H1 (cell line): ENCODE results near the gene WFDC8. TPM values are rescaled to one million over a fixed set of nuclear protein-coding genes. Genes with fewer than 3 reads are reported as not detected.

Source experiments
- CTCF ChIA-PET: fragments of 300-600 bp; sonication (Branson Sonifier 250); formaldehyde crosslinking; loops from one replicate; lab custom pipeline; 2021; ENCODE audit not compliant: partially characterized antibody; lab: Charles Lee
- POLR2A ChIA-PET: fragments of 300-600 bp; sonication (Branson Sonifier 250); formaldehyde crosslinking; loops from one replicate; lab custom pipeline; 2021; ENCODE audit warnings: inconsistent platforms; ENCODE audit not compliant: partially characterized antibody; lab: Charles Lee
- DNase-seq, 2 experiments: peaks; one replicate each; pipeline versions ENCODE4 v3.0.0 to v3.0.0-alpha.2; 2010 to 2022; ENCODE audit warnings: low spot score in 2 of 2, low read depth in 1 of 2, mixed read lengths in 1 of 2
- FAIRE-seq: peaks from 2 replicates; lab custom pipeline; 2011; peaks lifted over from hg19 to GRCh38; lab: Jason Lieb, UNC
- H2AFZ ChIP-seq: 2 replicates; pipeline ENCODE4 v1.8.1; 2012; ENCODE audit warnings: low read length, inconsistent platforms
- H2AK5ac ChIP-seq: 2 replicates; pipeline ENCODE4 v1.6.1; 2013; ENCODE audit warnings: low read depth, low read length
- H2BK120ac ChIP-seq: replicated peaks from 2 replicates; pipeline ENCODE3; 2013; ENCODE audit warnings: low read depth, low read length, inconsistent platforms
- H2BK12ac ChIP-seq: 2 replicates; pipeline ENCODE4 v1.6.1; 2013; ENCODE audit warnings: low read depth, low read length
- H2BK15ac ChIP-seq: 2 replicates; pipeline ENCODE4 v1.6.1; 2013; ENCODE audit warnings: low read length
- H2BK20ac ChIP-seq: 2 replicates; pipeline ENCODE4 v1.6.1; 2013; ENCODE audit warnings: low read length
- H2BK5ac ChIP-seq: 2 replicates; pipeline ENCODE4 v1.6.1; 2013; ENCODE audit warnings: low read depth, low read length
- H3K14ac ChIP-seq: 2 replicates; pipeline ENCODE4 v1.6.1; 2013; ENCODE audit warnings: inconsistent platforms; ENCODE audit not compliant: insufficient read length
- H3K18ac ChIP-seq: 2 replicates; pipeline ENCODE4 v1.6.1; 2013; ENCODE audit warnings: low read length; ENCODE audit errors: extremely low read depth
- H3K23ac ChIP-seq: 2 replicates; pipeline ENCODE4 v1.6.1; 2013; ENCODE audit warnings: inconsistent platforms; ENCODE audit not compliant: insufficient read length
- H3K23me2 ChIP-seq: 2 replicates; pipeline ENCODE4 v1.6.1; 2013; ENCODE audit warnings: low read depth, low read length
- H3K27ac ChIP-seq: 2 replicates; pipeline ENCODE4 v1.6.1; 2011; ENCODE audit warnings: low read depth, low read length, inconsistent platforms
- H3K27me3 ChIP-seq, 4 experiments: replicated peaks in 1 of 4; 1 replicate in 1 of 4; 2 replicates in 3 of 4; pipeline versions ENCODE4 v1.6.1 to v1.8.1; 2011 to 2013; ENCODE audit warnings: low read length in 3 of 4, mild to moderate bottlenecking in 3 of 4, inconsistent platforms in 2 of 4, mixed read lengths in 2 of 4, moderate library complexity in 1 of 4; ENCODE audit not compliant: control insufficient read depth in 3 of 4, insufficient read depth in 3 of 4; ENCODE audit errors: extremely low read depth in 1 of 4
- H3K36me3 ChIP-seq, 4 experiments: 2 replicates each; pipeline versions ENCODE4 v1.6.1 to v1.8.1; 2011 to 2013; ENCODE audit warnings: mild to moderate bottlenecking in 4 of 4, low read length in 3 of 4, moderate library complexity in 2 of 4, control low read depth in 1 of 4, inconsistent platforms in 1 of 4; ENCODE audit not compliant: insufficient read depth in 4 of 4, control insufficient read depth in 2 of 4
- H3K4ac ChIP-seq: replicated peaks from 2 replicates; pipeline ENCODE3; 2013; ENCODE audit warnings: low read length, low read depth, mixed read lengths, inconsistent platforms; ENCODE audit not compliant: insufficient read length
- H3K4me1 ChIP-seq, 4 experiments: replicated peaks in 1 of 4; 1 replicate in 1 of 4; 2 replicates in 3 of 4; pipeline versions ENCODE4 v1.6.1 to v1.8.1; 2011 to 2013; ENCODE audit warnings: low read length in 3 of 4, inconsistent platforms in 2 of 4, mixed read lengths in 1 of 4; ENCODE audit not compliant: insufficient read depth in 4 of 4, control insufficient read depth in 3 of 4
- H3K4me2 ChIP-seq, 2 experiments: 2 replicates each; pipeline versions ENCODE4 v1.6.1 to v1.8.1; 2011 to 2013; ENCODE audit warnings: low read depth in 2 of 2, low read length in 2 of 2, control low read depth in 1 of 2, inconsistent platforms in 1 of 2, mild to moderate bottlenecking in 1 of 2; ENCODE audit not compliant: insufficient read depth in 1 of 2
- H3K4me3 ChIP-seq, 4 experiments: fragments of 200-600, 300-600 bp in 1 of 4; sonication (generic), shearing (Covaris generic), sonication (Bioruptor Twin) in 1 of 4; 2 replicates each; pipeline versions ENCODE4 v1.5.1 to v1.8.1; 2011 to 2016; ENCODE audit warnings: low read length in 4 of 4, low read depth in 3 of 4, control low read depth in 2 of 4, inconsistent platforms in 2 of 4, mild to moderate bottlenecking in 2 of 4, mixed read lengths in 1 of 4, moderate library complexity in 1 of 4; ENCODE audit not compliant: insufficient read depth in 2 of 4; ENCODE audit errors: extremely low read depth in 1 of 4
- H3K56ac ChIP-seq: replicated peaks from 2 replicates; pipeline ENCODE3; 2013; ENCODE audit warnings: low read depth, mild to moderate bottlenecking, mixed read lengths, low read length, inconsistent platforms; ENCODE audit not compliant: insufficient read length
- H3K79me1 ChIP-seq: 2 replicates; pipeline ENCODE4 v1.6.1; 2013; ENCODE audit warnings: low read depth, low read length, control low read depth
- H3K79me2 ChIP-seq, 2 experiments: 2 replicates each; pipeline versions ENCODE4 v1.6.1 to v1.8.1; 2012 to 2013; ENCODE audit warnings: low read length in 2 of 2, mild to moderate bottlenecking in 2 of 2, inconsistent platforms in 1 of 2; ENCODE audit not compliant: insufficient read depth in 2 of 2, control insufficient read depth in 1 of 2
- H3K9ac ChIP-seq, 4 experiments: replicated peaks in 1 of 4; 1 replicate in 1 of 4; 2 replicates in 3 of 4; pipeline versions ENCODE4 v1.6.1 to v1.8.1; 2011 to 2013; ENCODE audit warnings: low read depth in 3 of 4, low read length in 3 of 4, control low read depth in 2 of 4, mild to moderate bottlenecking in 2 of 4, moderate library complexity in 2 of 4, inconsistent platforms in 1 of 4; ENCODE audit errors: extremely low read depth in 1 of 4
- H3K9me3 ChIP-seq, 2 experiments: 2 replicates each; pipeline versions ENCODE4 v1.6.1 to v1.8.1; 2012 to 2013; ENCODE audit warnings: mild to moderate bottlenecking in 2 of 2, moderate library complexity in 2 of 2, control low read depth in 1 of 2, inconsistent platforms in 1 of 2, low read depth in 1 of 2, low read length in 1 of 2, mixed read lengths in 1 of 2; ENCODE audit not compliant: insufficient read depth in 2 of 2
- H4K20me1 ChIP-seq, 2 experiments: replicated peaks in 1 of 2; 2 replicates each; pipeline versions ENCODE3 to v1.8.1; 2011 to 2013; ENCODE audit warnings: inconsistent platforms in 2 of 2, low read length in 2 of 2, mild to moderate bottlenecking in 1 of 2; ENCODE audit not compliant: insufficient read depth in 2 of 2, control insufficient read depth in 1 of 2
- H4K5ac ChIP-seq: 2 replicates; pipeline ENCODE4 v1.6.1; 2013; ENCODE audit warnings: low read length, low read depth, mixed read lengths, inconsistent platforms; ENCODE audit not compliant: insufficient read length
- H4K8ac ChIP-seq: 2 replicates; pipeline ENCODE4 v1.8.0; 2013; ENCODE audit warnings: mild to moderate bottlenecking, moderate library complexity, low read length, inconsistent platforms; ENCODE audit not compliant: insufficient read depth; ENCODE audit errors: extremely low read depth
- H4K91ac ChIP-seq: replicated peaks from 2 replicates; pipeline ENCODE3; 2013; ENCODE audit warnings: low read length, mixed read lengths, inconsistent platforms; ENCODE audit not compliant: insufficient read length
- ASH2L ChIP-seq: fragments of 200-600, 300-600 bp; sonication (generic); IDR thresholded peaks from one replicate; pipeline ENCODE4 v1.7.1; 2017; ENCODE audit warnings: low read length
- CBX5 ChIP-seq: fragments of 300-800, 300-1000 bp; sonication (generic); IDR thresholded peaks from 2 replicates; pipeline ENCODE4 v1.7.1; 2016; ENCODE audit warnings: antibody characterized with exemption, low read length, low read depth
- EP300 ChIP-seq, 2 experiments: IDR thresholded peaks; 1 replicate in 1 of 2; 2 replicates in 1 of 2; pipeline ENCODE4 v1.6.1; 2011 to 2012; ENCODE audit warnings: low read depth in 2 of 2, low read length in 2 of 2, mild to moderate bottlenecking in 2 of 2, borderline replicate concordance in 1 of 2, inconsistent platforms in 1 of 2, moderate library complexity in 1 of 2
- GTF2F1 ChIP-seq: IDR thresholded peaks from 2 replicates; pipeline ENCODE4 v1.6.1; 2012; ENCODE audit warnings: low read depth, low read length, improper control_type of control experiment, borderline replicate concordance
- HDAC2 ChIP-seq, 2 experiments: fragments of 300-600 bp in 1 of 2; sonication (generic) in 1 of 2; IDR thresholded peaks; 2 replicates each; pipeline ENCODE4 v1.6.1; 2011 to 2012; ENCODE audit warnings: low read depth in 2 of 2, low read length in 2 of 2, mild to moderate bottlenecking in 2 of 2, moderate library complexity in 2 of 2, borderline replicate concordance in 1 of 2, inconsistent platforms in 1 of 2
- JUND ChIP-seq: IDR thresholded peaks from 2 replicates; pipeline ENCODE4 v1.6.1; 2011; ENCODE audit warnings: mild to moderate bottlenecking, improper control_type of control experiment, low read length
- KDM1A ChIP-seq: fragments of 200-600, 300-600 bp; sonication (generic); IDR thresholded peaks from 2 replicates; pipeline ENCODE4 v1.7.1; 2016; ENCODE audit warnings: mild to moderate bottlenecking, low read length, borderline replicate concordance
- KDM4A ChIP-seq: IDR thresholded peaks from one replicate; pipeline ENCODE4 v1.7.1; 2012; ENCODE audit warnings: low read depth, mild to moderate bottlenecking, moderate library complexity, low read length, inconsistent platforms; ENCODE audit not compliant: severe bottlenecking
- KDM5A ChIP-seq: fragments of 200-600 bp; IDR thresholded peaks from 2 replicates; pipeline ENCODE4 v1.7.1; 2012; ENCODE audit warnings: mild to moderate bottlenecking, low read length, inconsistent platforms, mixed read lengths
- POLR2A ChIP-seq, 2 experiments: IDR thresholded peaks; 1 replicate in 1 of 2; 2 replicates in 1 of 2; pipeline ENCODE4 v1.6.1; 2011; ENCODE audit warnings: low read depth in 2 of 2, low read length in 2 of 2, mild to moderate bottlenecking in 2 of 2; ENCODE audit errors: control extremely low read depth in 1 of 2
- POU5F1 ChIP-seq: IDR thresholded peaks from 2 replicates; pipeline ENCODE4 v1.6.1; 2011; ENCODE audit warnings: low read depth, mild to moderate bottlenecking, low read length, moderate library complexity
- RBBP5 ChIP-seq: IDR thresholded peaks from 2 replicates; pipeline ENCODE4 v1.7.1; 2012; ENCODE audit warnings: low read depth, mild to moderate bottlenecking, inconsistent platforms, low read length, moderate library complexity, borderline replicate concordance
- ZNF274 ChIP-seq: IDR thresholded peaks from 2 replicates; pipeline ENCODE4 v1.7.0; 2012; ENCODE audit warnings: low read length, borderline replicate concordance; ENCODE audit errors: extremely low read depth
- WGBS, 2 experiments: shearing (Covaris generic) in 1 of 2; methylation state at CpG; one replicate each; pipeline versions ENCODE4 v1.1.6 to v1.1.7; 2013 to 2015; ENCODE audit warnings: low lambda C conversion rate in 2 of 2, mixed read lengths in 2 of 2, inconsistent platforms in 1 of 2, low coverage in 1 of 2, missing lambda C conversion rate in 1 of 2; ENCODE audit not compliant: insufficient replicate concordance in 2 of 2, insufficient coverage in 1 of 2, insufficient read length in 1 of 2; ENCODE audit errors: extremely low coverage in 1 of 2, missing lambda C conversion rate in 1 of 2; 5-methylcytosine and 5-hydroxymethylcytosine counted together
- polyA plus RNA-seq, 7 experiments: library from polyadenylated mRNA; depleted of rRNA in 3 of 7; stranded (reverse) in 5 of 7; unstranded in 2 of 7; fragments of >200 nt in 5 of 7; fragments of 200-250 nt in 2 of 7; gene quantifications; 1 replicate in 5 of 7; 2 replicates in 1 of 7; 4 replicates in 1 of 7; pipeline versions ENCODE4 v1.2.1 to v1.2.3, GENCODE V29; 2011 to 2013; ENCODE audit warnings: missing spikeins in 2 of 7, mixed read lengths in 2 of 7
- total RNA-seq: library from RNA; stranded (reverse); fragmentation: NEBNext Ultra II Directional; extraction: Animal tissue kit (Norgen Biotek cat#: 25700); gene quantifications from 2 replicates; pipeline ENCODE4 v1.2.1, GENCODE V29; 2021

The WFDC8 gene
- total and polyA plus RNA-seq, 2 of the 8 experiments (the other 6 are each of a cell fraction or from before 2014, with no cell fraction given): not detected

- no peaks in the 10 kb centered on the region for H3K36me3 ChIP-seq
- 85% methylated on average over 2 of the region's 2 CpGs; no CpG with 5 or more reads in 1 of the 2 experiments for WGBS, 2 experiments
- H3K79me2 ChIP-seq: no peaks in the 10 kb centered on the region
- H2AFZ ChIP-seq: no peak overlapping the region
- H4K5ac ChIP-seq: no peak overlapping the region
- DNase-seq: no peak
- H2AK5ac ChIP-seq: no peak overlapping the region
- no peak overlapping the region for H2BK15ac ChIP-seq
- H2BK120ac ChIP-seq: no peak overlapping the region
- TF ChIP-seq ASH2L (no peak), ZNF274 (no peak), KDM1A (no peak), POU5F1 (no peak), RBBP5 (no peak), JUND (no peak), CBX5 (no peak), KDM4A (no peak), KDM5A (no peak), HDAC2 (IDR thresholded peaks at IDR 0.05; ENCODE audit: borderline replicate concordance in 1 of 2, low read depth in 2 of 2, low read length in 2 of 2) (no peak), POLR2A (IDR thresholded peaks at IDR 0.05; ENCODE audit: control extremely low read depth in 1 of 2, low read depth in 2 of 2, low read length in 2 of 2) (no peak), EP300 (IDR thresholded peaks at IDR 0.05; ENCODE audit: borderline replicate concordance in 1 of 2, low read depth in 2 of 2, low read length in 2 of 2) (no peak), GTF2F1 (no peak)
- H4K8ac ChIP-seq: no peak overlapping the region
- no peak overlapping the region for H3K27ac ChIP-seq
- no peak overlapping the region for H3K56ac ChIP-seq
- H3K14ac ChIP-seq: no peak overlapping the region
- no peak overlapping the region for H2BK12ac ChIP-seq
- POLR2A ChIA-PET: no interaction called here
- no peak overlapping the region for H2BK20ac ChIP-seq
- H3K18ac ChIP-seq: no peak overlapping the region
- no peak overlapping the region for H2BK5ac ChIP-seq
- no peaks in the 10 kb centered on the region for H3K9me3 ChIP-seq
- no peaks in the 10 kb centered on the region for H3K23me2 ChIP-seq
- H4K20me1 ChIP-seq: no peaks in the 10 kb centered on the region
- H3K9ac ChIP-seq: no peak overlapping the region
- no peak overlapping the region for H3K4me3 ChIP-seq
- CTCF ChIA-PET: interaction anchor here (0.9 to 1.5 kb wide), 5 partner anchors 20 to 253 kb away, joined by 3 to 6 read pairs (median 3); no protein-coding TSS in a partner anchor
- H3K79me1 ChIP-seq: no peaks in the 10 kb centered on the region
- no peak overlapping the region for H3K4me2 ChIP-seq
- no peak overlapping the region for H4K91ac ChIP-seq
- no peak overlapping the region for H3K4ac ChIP-seq
- no peaks in the 10 kb centered on the region for H3K27me3 ChIP-seq
- no peaks in the 10 kb centered on the region for H3K4me1 ChIP-seq
- no peak overlapping the region for H3K23ac ChIP-seq
- no peak for FAIRE-seq
Observed at GRCh38 chr20:45518282-45518681, 60.8 kb downstream of the WFDC8 start.
